COLO829 (cell line): ENCODE measurements around the gene SAPCD1.
"Not testable (repeated sequence)": the region's sequence is repeated elsewhere in the genome, so short reads cannot be mapped to it uniquely, and the experiment has no call there.

ENCODE experiments used
- DNase-seq: peaks from one replicate; pipeline ENCODE4 v3.0.0; 2012; ENCODE audit warnings: low spot score

Gene SAPCD1

GRCh38 chr6:31778193-31778592, 15.7 kb downstream of the SAPCD1 start:
- DNase-seq: no peak

GRCh38 chr6:31778999-31779885, 16.8 kb downstream of the SAPCD1 start:
- DNase-seq: no peak

- DNase-seq: no peak
These were observed 17.5 kb downstream of the SAPCD1 start for GRCh38 chr6:31779908-31780307.

- DNase-seq: no peak
These were observed 18.2 kb downstream of the SAPCD1 start for GRCh38 chr6:31780507-31781243.

GRCh38 chr6:31781244-31782125, 19.0 kb downstream of the SAPCD1 start:
- DNase-seq: no peak

- no peak for DNase-seq
These were observed 19.8 kb downstream of the SAPCD1 start for GRCh38 chr6:31782126-31782855.

- DNase-seq: no peak
These were observed 21.9 kb downstream of the SAPCD1 start for GRCh38 chr6:31784098-31784925.

GRCh38 chr6:31785475-31785874, 23.0 kb downstream of the SAPCD1 start:
- no peak for DNase-seq

GRCh38 chr6:31791324-31792089, 29.1 kb downstream of the SAPCD1 start:
- DNase-seq: peak; percentile 56

- no peak for DNase-seq
These were observed 29.6 kb downstream of the SAPCD1 start for GRCh38 chr6:31792090-31792374.

GRCh38 chr6:31792761-31793171, 30.3 kb downstream of the SAPCD1 start:
- no peak for DNase-seq

- DNase-seq: not testable (repeated sequence)
These were observed 31.4 kb downstream of the SAPCD1 start for GRCh38 chr6:31793927-31794245.

GRCh38 chr6:31794294-31794865, 31.9 kb downstream of the SAPCD1 start:
- no peak for DNase-seq

- DNase-seq: peak; percentile 48
These were observed 32.6 kb downstream of the SAPCD1 start for GRCh38 chr6:31794866-31795615.

GRCh38 chr6:31795616-31796298, 33.3 kb downstream of the SAPCD1 start, which contains the start of gene VARS1:
Gene VARS1, minus strand, starts transcription at chr6:31795752. Its CDS starts 535 bp downstream, at chr6:31795217.
- peak; percentile 98 for DNase-seq

- no peak for DNase-seq
These were observed 34.5 kb downstream of the SAPCD1 start for GRCh38 chr6:31796993-31797385.

- DNase-seq: no peak
These were observed 35.1 kb downstream of the SAPCD1 start for GRCh38 chr6:31797588-31797987.

- no peak for DNase-seq
These were observed 37.3 kb downstream of the SAPCD1 start for GRCh38 chr6:31799781-31800180.
